NCI-H748 treated with DMSO at 0.1 percent for 48 hours (cell line): ENCODE data around the gene NAV1.

ENCODE experiments used
- DNase-seq: peaks from one replicate; lab custom pipeline; 2025; lab: John Stamatoyannopoulos, UW

Gene NAV1

DNA sequence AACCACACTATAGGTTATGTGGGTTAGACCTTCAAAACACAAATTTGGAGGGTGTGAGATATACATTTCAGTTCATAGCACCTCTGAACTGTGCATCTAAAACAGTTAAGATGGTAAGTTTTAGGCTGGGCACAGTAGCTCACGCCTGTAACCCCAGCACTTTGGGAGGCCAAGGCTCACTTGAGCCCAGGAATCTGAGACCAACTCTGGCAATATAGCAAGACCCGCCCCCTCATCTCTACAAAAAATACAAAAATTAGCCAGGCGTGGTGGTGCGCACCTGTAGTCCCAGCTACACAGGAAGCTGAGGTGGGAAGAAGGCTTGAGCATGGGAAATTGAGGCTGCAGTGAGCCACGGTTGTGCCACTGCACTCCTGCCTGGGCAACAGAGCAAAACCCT lies 47.9 kb downstream of the NAV1 start:
- DNase-seq: no peak

DNA sequence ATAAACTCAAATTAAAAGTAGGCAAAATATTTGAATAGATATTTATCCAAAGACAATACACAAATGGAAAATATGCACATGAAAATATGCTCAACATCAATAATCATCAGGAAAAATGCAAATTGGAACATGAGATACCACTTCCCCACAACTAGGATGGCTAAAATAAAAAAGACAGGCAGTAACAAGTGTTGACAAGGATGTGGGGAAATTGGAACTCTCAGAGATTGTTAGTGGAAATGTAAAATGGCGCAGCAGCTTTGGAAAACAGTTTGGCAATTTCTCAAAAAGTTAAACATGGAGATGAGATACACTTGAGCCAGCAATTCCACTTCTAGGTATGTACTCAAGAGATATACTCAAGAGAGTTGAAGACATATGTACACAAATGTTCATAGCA lies 48.8 kb downstream of the NAV1 start:
- no peak for DNase-seq
